Brain pericyte (primary cell): ENCODE data around the gene OR51D1.

Experiments
- DNase-seq: peaks from one replicate; pipeline ENCODE4 v3.0.0-alpha.2; 2012; ENCODE audit warnings: low read depth, low spot score

Gene OR51D1

DNA sequence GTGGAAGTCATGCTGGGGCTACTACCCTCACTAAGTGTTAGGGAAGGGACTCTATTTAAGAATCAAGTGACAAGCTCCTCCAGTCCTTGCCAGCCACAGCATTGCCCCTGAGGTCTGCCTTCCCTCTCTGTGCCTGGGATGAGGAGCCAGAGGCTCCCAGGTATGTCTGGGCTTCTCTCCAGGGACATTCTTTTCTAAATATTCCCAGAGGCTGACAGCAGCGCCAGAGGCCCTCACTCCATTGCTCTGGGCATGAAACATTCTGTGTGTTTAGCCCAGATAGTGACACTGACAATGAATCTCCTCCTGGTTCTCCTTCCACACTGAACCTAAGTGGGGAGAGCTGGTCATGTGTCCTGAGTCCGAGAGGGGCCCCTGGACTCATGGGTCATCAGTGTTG is 8.7 kb downstream of the OR51D1 start:
- no peak for DNase-seq

DNA sequence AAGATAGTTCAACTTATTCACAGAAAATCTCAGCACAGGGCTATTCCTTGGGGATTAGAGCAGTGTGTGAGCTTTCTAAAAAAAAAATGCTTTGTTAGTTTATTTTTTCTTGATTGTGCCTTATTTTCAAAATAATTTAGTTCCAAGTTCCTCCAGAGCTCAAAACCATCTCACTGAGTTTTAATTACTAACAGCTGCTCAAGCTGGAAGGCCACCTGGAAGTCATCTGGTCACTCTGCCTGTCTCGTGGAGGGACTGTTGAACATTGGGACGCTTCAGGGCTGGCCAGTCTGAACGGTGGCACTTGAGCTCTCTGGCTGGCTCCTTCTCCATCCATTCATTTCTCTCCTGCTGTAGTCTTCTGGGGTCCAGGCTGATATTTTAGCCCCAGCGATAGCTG is 10.5 kb downstream of the OR51D1 start:
- DNase-seq: no peak

DNA sequence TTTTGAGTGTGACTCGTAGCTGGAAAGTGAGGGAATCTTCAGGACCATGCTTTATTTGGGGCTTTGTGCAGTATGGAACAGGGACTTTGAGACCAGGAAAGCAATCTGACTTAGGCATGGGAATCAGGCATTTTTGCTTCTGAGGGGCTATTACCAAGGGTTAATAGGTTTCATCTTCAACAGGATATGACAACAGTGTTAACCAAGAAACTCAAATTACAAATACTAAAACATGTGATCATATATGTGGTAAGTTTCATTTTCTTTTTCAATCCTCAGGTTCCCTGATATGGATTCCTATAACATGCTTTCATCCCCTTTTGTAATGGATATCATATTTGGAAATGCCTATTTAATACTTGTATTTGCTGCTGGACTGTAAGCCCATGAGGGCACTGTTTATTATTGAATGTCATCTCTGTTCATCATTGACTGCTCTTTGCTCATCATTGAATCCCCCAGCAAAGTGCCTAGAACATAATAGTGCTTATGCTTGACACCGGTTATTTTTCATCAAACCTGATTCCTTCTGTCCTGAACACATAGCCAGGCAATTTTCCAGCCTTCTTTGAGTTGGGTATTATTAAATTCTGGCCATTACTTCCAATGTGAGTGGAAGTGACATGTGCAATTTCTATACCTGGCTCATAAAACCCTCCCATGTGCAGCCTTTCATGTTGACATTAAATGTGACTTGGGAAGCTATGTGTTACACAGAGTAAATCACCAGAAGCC is 17.5 kb downstream of the OR51D1 start:
- no peak for DNase-seq

DNA sequence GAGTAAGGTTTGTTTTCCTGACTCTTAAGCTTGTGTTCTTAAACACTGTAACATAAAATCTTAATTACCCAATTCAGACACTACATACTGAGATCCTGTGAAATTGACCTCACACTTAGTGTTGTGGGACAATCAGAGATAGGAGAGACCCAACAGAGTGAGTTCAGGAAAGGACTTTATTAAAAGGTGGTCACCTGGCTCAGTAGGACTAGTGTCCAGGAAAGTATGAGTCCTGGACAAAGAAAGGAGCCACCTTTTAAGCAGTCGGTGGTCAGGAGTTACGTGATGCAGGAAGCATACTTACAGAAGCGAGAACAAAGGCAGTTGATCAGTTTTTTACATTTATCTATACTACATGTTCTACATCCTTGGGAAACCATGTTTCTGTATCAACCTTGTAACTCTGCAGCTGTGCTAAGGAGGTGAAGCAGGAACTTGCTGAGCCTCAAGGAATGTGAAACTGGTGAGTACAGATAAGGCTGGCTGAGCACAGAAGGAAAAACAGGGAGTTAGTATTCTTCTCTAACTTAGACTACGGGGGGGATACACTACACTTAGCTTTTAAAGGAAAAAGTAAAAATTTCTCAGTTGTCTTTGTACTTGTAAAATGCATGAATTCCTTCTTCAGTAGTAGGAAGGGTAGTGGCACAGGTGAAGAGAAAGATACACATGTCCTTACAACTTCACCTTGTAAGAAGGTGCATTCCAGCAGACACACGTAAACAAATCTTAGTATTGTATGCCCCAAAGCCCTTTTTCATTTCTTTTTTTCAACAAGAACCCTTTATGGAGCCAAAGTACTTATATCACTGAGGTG is 21.6 kb downstream of the OR51D1 start:
- DNase-seq: no peak

DNA sequence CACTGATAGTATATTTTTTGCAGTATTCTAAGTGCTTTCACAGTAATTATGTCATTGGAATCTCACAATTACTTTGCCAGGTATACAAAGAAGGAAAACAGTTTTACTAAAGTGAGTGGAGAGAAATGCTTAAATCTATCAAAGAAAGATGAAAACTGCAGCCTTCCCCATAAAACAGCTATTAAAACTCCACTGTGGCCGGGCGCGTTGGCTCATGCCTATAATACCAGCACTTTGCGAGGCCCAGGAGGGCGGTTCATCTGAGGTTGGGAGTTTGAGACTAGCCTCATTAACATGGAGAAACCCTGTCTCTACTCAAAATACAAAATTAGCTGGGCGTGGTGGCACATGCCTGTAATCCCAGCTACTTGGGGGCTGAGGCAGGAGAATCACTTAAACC is 25.6 kb downstream of the OR51D1 start:
- DNase-seq: no peak

DNA sequence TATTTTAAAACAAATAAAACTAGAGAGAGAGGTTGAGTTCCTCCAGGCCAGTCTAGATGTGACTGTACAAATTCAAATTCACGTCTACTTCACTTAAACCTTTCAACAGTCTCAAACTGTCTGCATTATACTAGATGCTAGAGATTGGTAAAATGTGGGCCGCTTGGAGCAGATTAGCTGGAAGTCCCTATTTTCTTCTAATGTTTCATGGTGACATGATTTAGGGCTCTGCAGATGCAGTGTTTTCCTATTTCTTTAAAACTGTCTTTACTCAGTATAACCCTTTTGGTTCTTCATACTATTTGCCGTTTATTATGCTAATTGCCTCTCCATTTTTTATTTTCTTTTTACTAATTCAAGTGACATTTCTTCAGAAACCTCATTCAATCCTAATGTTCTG is 26.9 kb downstream of the OR51D1 start:
- DNase-seq: no peak

DNA sequence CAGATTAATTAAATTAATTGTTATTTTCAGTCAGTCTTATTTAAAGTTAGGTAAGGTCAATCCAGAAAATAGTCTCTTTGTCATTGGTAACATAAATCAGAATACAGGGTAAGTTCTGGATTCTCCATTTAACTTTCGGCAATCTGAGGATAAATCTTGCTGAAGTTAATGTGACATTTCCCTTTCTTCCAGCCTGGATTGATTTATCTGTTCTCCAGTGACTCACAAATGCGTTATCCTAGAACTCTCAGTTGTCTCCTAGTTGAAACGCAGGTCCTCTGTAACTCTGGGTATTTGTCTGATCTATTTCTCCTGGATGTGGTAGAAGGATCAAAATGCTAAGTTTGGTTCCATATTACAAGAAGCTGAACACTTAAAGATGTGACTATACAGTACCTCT is 27.5 kb downstream of the OR51D1 start:
- DNase-seq: no peak

DNA sequence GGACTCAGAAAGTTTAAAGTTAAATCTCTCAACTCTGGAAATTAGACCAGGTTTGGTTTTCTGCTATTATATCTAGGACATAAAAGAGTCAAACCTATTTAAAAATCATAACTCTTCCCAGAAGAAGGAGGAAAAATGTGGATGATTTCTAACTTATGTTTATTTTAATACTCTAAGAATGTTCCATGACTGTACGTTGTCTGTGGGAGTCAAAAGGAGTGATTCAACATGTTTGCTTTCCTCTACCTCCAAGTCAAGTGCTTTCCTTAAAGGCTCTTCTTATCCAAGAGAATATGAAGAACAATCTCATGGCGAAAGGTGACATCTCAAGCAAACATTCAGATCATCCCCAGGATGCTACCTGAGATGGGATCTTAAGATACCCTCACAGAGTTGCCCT is 28.1 kb downstream of the OR51D1 start:
- DNase-seq: no peak

DNA sequence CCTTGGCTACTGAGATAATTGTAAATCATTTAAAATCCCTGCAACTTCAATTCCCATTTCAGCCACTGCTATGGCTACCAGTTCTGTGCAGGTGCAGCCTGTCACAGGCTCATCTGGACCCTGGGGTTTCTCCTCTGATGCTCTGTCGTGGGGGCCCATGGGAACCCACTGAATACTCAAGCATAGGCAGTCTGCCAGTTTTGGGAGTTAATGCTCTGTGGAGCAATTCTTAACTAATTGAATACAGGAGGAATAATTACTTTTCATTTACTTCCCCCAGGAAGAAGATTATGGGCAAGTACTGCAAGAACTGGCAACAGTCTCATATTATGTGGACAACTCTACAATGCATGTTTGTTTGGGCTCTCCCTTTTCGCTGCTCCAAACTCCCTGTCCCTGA is 34.5 kb downstream of the OR51D1 start:
- DNase-seq: no peak

DNA sequence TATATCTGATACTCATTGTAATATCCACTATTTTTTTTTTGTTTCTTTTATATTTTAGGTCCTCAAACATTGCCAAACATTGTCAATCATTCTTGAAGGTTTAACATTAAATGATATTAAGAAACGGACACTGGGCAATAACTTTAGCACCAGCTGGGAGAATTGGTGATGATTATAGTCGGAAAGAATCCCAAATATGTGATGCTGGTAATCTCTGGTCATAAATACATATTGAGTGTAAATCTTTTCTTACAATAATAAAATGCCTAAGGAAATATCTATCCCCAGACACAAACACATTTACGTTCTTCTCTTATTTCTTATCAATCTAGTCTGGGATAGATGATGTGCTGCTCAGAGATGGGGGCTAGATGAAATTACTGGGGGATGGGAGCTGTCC is 35.2 kb downstream of the OR51D1 start:
- no peak for DNase-seq

DNA sequence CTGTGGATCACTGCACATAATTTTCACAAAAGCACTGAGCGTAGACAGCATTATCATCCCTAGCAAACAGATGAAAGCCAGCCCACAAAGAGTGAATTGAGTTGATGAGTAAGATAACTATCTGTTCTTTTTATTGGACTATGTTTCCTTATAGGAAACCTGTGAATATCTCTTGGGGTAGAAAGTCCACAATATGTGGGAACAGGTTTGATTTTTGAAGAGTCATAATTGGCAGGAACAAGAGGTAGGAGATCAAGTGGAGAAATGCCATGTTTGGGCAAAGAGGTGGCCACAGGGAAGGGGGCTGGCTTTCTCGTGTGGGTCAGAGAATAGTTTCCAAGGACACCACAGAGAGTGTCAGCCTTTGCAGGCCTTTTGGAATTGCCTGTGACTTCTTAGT is 36.5 kb downstream of the OR51D1 start:
- DNase-seq: no peak

DNA sequence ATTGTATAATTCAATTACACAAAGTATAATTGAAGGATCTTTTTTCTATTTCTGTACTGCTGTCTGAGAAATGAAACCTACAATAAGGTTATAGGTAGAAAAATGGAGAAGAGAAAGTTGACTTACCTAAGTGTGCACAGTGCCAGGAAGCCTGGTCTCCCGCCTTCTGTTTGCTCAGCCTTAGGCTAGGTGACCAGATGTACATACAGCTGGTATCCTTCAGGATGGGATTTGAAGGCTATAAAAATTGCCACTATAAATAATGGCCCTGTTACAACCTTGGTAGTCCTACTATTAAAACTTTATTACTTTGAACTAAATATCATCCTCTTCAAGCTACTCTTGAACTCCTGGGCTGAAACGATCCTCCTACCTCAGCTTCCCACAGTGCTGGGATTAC is 40.7 kb downstream of the OR51D1 start:
- no peak for DNase-seq

DNA sequence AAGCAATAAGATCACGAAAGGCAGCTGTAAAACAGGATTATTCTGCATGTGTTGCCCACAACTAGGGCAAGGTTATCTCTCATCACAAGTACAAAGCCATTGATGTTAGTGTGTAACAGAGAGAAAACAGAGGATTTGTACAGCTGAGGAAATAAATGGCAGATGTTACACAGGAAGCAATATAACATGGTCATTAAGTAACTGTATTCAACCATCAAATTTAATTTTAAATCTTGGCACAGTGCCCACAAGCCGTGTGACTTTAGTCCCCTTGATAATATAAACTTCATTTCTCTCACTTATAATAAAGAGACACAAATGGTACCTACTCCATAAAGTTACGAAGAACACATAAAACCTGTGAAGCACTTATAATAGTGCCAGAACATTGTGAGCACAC is 43.1 kb downstream of the OR51D1 start:
- no peak for DNase-seq

DNA sequence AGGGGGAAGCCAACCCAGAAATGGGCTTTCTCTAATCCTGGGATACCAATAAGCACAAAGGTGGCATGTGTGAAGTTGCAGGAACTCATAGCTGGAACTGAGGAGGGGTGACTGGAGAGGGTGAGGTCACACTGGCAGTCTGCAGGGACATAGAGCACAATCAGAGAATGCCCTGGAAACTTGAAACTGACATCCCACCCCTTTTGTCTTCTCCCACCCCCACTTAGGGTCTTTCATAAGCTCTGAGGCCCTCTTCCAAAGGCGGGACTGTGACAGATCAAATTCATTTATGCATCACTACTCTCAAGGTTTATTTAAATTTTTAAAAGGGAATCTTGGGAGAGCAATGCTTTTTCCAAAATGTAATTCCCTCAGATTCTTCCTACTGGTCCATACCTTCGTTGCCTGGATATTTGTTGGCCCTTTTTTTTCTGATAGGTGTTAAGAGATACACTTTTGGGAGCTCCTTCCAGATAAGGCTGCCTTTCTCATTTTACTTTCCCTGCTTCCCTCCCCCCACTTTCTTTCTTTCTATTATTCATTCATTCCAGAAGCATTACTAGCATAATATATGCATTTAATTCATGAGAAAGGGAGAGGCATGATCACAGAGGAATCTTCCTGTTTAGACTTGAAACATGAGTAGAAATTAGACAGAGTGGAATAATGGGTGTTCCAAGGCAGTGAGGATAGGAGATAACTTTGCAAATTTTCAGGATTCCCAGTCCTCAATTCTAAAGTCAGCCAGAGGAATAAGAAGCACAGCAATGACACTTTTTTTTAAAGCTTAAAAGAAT is 45.5 kb downstream of the OR51D1 start:
- no peak for DNase-seq

DNA sequence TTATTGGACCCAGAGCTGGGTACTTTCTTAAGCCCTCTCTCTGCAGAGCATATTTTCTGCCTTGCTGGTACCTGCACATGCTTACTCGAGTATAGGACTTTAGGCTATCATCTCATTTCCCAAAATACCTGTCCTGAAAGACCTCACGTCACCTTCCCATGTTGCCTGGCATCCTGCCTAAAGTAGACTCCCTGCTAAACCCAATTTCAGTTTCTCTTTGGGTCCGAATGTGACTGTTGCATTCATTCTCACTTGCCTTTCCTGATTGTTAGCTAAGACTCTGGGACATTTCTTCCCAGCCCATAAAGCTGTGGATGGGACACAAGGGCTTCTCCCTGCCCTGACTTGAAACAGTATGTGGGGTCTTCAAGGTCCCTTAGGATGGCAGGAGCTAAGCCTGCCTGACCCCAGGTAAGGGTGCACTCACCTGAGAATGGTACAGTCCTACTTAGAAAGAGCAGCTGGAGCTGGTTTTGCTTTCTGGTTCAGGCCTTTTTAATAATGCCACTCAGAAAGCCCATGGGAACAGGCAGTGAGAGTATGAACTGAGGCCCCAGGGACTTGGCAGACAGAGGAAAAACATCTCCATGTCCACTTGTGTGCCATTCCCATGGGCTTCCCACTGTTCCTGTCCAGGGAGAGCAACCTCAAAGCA is 47.5 kb downstream of the OR51D1 start:
- DNase-seq: no peak
